Activated CD8-positive, alpha-beta memory T cell treated with anti-CD3 and anti-CD28 coated beads, Interleukin-2, amount 50 U/mL, for 1 hour (primary cell): ENCODE data around the gene KRT79.

Source experiments
- DNase-seq: peaks from one replicate; pipeline ENCODE4 v3.0.0-alpha.2; 2020; ENCODE audit errors: extremely low read depth

The KRT79 gene

DNA sequence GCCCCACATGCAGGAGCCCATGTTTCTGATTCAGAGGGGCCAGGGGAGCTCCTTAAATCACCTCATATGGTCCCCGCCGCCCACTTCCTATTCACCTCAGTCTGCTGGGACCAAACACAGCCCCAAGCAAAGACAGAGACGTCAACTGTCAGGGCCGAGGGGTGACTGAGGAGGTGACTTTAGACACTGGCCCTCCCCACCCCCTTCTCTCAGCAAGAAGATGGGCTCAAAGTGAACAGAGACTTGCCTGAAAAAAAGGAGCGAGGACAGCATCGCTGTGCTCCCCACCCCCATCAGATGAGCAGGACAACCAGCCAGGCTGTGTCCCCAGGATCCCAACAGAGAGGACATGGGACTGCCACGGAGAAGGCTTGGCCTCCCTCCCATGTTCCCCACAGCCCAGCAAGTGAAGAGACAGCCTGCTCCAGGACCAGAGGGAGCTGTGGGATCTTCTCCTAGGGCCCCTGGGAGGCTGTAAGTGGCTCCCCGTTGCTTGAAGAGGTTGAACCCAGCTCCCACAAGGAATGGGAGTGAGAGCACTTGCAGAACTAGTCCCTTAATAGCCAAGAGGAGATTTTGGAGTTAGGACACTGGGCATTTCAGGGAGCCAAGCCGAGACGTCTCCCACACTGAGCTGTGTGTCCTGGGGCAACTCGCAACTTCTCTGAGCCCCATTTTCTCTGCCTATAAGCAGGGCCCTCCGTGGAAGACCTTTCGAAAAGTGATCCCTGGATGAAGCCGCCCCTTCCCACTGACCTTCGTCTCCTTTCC lies 1.3 kb upstream of the KRT79 start:
- DNase-seq: no peak

DNA sequence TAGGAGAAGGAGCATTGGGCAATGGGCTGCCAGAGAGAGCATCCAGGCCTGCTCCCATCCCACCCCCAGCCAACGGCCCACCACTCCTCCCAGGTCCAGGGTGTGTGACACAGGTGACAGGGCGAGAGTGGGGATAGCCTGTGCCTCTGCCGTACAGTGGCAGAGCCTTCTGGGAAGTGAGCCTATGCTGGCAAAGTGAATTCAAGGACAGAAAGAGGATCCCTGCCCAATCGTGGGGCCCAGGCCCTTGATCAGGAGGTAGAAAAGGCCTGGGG lies 553 bp upstream of the KRT79 start:
- DNase-seq: no peak

DNA sequence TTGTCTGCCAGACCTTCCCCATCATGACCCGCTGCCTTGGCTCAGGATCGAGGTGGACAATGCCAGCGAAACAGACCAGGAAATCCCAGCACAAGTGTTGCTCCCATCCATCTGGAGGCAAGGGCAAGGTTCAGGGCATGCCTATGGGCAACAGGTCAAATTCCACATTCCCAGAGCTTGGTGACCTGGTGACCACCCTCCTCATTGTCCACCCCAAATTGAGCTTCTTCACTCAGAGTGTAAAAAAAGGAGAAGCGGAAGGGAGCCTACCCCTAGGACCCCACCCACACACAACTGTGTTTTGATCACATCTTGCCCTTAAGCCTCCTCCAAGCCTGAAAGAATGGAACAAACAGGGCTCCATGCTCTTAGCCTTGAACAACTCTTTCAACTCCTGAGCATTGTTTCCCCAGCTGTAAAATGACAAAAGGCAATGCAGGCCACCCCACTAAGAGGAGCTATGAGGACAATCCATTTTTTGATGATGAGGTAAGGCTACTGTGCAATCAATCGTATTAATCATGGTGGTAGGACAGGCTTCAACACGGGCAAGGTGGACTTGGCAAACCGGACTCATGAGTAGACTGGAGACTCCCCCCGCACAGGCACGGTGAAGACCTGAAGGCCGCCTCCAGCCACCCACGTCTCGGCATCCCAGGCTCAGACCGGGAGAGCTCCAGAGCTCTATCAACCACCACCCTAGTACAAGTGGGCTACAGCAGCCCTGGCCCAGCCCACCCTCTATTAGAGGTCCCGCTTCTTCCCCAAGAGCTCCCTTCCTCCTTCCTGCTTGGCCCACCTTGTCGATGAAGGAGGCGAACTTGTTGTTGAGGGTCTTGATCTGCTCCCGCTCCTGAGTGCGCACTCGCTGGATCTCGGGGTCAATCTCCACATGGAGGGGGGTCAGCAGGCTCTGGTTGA lies 866 bp downstream of the KRT79 start:
- no peak for DNase-seq

DNA sequence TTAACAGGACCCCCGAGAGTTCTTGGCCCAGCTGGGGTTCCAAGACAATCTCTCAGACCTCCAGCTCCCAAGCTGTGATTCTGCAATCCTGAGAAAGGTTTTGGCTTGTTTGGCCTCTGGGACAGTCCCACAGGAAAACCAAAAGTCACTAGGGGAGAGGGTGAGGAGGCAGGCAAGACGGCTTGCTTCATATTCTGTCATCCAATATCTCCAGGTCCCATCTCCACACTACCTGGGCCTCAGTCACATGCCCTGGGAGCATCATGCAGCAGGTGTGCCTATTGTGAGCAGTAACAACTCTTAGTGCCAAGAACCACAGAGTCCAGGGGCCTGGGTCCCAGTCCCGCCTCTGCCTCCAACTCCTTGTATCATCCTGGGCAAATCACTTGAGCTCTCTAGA lies 1.7 kb downstream of the KRT79 start:
- no peak for DNase-seq

DNA sequence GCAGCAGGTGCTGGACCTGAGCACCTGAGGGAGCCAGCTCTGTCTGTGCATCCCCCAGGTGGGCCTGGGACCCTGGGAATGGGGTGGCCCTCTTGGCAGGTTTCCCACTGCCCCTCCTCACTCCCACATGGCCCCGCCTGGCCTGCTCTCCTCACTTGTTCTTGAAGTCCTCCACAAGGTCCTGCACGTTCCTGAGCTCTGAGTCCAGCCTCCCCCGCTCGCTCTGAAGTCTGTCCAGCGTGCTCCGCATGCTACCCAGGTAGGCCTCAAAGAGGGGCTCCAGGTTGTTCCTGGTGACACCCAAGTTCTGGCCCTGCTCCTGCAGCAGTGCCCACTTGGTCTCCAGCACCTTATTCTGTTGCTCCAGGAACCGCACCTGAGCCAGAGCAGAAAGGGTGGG lies 2.9 kb downstream of the KRT79 start:
- no peak for DNase-seq

DNA sequence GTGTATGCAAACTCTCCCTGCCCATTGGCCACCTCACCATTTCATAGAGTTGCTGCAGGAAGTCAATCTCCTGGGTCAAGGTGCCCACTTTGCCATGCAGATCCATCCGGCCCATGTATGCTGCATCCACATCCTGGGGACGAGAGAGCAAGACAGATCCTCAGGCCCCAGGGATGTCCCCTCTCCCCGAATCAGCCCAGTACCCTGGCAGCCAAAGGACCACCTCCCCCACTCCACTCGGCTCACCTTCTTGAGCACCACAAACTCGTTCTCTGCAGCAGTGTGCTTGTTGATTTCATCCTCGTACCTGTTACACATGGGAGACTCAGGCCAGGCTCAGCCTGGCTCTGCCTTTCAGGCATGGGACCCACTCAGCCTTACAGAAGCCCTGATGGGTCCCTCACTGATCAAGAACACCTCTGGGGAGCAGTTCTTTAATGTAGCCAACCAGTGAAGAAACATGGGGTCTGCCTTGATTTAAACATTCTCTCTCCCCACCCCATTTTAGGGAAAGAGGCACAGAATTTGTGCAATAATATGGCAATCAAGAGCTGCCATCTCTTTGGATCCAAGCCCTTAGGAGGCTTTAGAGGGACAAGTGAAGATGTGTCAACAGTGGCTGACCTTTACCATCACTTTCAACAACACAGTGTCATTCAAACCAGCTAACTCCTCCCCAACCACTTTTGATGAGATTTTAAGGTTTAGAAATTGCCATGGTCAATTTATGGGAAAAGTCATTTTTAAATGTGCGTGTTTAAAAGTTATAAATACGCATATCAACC lies 3.9 kb downstream of the KRT79 start:
- DNase-seq: no peak

DNA sequence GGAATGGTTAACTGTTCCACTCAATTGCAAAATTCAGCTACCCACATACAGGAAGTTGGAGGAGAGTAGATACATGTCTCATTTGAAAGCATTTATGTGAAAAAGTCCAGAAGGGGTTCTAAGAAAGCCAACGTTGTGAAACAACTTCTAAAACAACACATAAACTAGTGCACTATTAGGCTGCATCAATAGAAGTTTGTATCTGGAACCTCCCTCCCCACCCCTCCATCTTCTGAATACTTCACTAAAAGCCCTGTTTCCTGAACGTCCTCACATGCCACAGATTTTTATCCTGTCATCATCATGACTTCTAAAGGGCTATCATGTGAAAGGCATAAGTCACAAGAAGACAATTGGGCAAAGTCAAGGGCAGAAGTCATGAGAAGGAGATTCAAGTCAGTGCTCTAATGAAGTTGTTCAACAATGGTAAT lies 5.5 kb downstream of the KRT79 start:
- DNase-seq: no peak

DNA sequence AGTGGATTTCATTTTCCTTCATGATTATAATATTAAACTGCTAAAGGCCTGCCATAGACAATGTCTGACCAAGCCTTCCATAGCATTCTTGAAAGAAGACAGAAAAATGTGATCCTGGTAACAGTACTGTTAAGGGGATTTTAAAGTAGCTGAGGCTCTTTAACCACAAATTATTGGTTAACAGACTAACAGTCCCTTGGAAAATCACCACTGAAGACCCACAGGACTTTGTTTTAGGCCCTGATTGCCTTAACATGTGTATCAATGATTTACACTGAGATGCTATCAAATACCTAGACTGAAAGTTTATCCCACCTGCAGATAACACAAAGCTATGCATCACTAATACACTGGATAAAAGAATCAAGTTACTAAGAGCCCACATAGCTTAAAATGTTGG lies 6.0 kb downstream of the KRT79 start:
- no peak for DNase-seq

DNA sequence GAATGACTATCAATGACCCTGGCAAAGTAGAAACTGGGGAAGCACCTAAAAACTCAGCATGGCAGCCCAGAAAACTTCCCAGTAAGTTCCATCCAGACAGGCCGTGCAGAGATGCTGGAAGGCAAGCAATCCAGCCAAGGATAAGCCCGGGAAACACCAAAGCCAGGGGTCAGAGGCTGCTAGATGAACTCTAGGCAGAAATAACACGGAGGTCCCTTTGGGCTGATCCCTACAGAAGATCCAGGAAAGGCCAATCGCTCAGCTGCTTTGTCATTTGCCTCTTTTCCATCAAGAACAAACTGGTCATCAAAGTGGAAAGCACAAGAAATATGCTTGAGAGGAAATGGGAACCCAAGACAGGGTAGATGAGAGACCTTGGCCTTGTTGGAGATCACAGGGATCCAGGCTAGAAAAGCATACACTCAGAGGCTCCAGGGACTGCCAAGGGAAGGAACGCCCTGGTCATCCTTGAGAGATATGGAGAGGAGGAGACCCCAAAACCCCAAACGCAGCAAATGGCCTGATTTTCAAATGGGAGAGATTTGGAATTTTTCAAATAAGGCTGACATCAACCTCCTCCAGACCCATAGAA lies 6.5 kb downstream of the KRT79 start:
- DNase-seq: no peak

DNA sequence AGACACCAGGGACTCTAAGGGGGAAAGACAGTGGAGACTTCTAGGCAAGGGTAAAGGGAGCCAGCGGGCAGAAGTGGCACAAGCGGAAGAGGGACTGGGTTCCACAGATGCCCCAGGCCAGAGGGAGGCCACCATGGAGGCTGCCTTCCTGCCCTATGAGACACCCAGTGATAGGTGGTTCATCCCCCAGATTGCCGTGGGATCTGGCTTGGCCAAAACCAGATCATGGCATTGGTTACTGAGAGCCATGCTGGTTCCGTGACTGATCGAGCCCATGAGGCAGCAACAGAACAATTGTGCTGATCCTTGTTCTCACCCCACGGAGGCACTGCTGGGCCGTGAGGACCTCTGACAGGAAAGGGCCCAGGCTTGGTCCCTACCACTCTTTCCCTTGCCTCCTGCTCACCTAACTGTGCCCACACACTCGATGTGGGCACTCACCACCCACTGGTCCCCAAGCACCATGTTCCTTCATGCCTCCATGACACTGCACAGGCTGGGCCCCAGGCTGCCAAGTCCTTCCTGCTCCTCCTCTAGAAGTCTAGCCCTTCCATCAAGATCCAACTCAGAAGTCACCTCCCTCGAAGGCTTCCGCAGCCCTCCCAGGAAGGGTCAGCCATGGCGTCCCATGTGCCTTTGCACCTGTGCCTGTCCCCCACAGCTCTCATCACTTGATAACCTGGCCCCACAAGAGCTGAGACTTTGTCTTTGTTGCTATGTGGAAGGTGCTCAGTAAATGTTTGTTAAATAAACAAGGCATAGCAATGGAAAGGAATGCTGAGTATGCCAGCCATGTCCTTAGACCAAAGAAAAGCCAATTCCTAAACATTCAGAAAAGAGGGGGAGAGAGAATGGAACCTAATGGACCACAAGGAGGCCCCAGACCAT lies 7.3 kb downstream of the KRT79 start:
- DNase-seq: no peak

DNA sequence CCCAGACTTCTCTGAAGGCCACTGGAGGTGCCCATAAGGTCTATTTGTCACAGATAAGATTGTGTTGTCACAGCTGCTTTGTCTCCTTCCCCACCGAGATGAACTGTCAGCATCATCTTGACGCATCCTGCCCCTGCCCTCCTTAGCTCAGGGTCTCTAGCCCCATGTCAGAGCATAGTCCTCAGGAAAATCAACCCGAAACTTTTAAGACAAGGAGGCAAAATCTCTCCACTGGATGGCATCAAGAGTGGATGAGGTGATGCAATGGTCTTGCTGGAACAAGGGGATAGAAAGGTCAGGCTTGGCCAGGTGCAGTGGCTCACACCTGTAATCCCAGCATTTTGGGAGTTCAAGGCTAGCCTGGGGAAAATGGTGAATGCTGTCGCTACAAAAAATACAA lies 8.2 kb downstream of the KRT79 start:
- DNase-seq: no peak

DNA sequence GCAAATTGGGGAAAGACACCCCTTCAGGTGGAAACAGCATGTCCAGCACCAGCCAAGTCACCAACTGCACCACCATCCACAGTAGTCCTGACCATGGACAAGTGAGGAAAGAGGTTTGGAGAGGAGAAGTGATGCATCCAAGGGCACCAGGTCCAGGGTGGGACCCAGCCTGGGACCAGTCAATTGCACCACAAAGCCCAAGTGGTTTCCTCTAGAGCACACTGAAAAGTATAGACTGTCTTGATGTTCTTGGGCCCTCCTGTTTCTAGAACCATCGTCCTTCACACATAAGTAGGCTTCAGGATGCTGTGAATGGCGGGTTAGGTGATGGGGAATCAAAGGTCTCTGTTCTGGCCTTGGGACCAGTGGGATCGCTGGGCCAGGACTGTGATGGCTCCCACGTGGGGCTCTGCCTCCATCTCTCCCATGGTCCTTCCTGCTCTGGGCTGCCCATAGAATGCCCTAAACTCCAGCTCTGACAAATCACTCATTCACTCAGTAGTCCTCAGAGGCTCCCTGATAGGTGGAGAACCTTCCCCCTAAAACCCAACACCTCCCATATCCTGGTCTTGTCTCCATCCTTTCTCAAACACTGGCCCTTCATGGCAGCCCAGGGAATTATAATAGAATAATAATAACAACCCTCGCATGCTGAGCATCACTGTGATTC lies 9.2 kb downstream of the KRT79 start:
- no peak for DNase-seq

DNA sequence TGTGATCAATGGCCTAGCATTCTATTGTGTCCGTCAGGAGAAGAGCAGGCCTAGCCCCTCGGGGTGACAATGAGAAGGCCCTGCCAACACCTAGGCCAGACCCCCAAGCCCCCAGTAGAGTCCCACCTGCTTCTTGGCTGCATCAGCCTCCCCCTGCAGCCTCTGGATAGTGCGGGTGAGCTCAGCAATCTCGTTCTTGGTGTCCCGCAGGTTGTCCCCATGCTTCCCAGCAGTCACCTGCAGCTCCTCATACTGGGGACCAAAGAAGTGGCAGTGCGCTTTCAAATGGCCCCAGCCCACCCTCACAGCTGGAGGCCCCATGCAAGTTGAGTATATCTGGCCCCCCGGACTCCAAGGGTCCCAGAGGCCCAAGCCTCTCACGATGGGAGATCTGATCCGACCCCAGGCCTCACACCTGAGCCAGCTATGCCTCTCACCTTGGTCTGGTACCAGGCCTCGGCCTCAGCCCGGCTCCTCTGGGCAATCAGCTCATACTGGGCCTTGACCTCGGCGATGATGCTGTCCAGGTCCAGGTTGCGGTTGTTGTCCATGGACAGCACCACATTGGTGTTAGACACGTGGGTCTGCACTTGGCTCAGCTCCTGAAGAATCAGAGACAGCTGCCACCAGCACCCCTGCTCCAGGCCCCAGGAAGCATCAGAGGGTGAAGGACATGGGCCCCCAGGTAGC lies 10.2 kb downstream of the KRT79 start:
- DNase-seq: no peak

DNA sequence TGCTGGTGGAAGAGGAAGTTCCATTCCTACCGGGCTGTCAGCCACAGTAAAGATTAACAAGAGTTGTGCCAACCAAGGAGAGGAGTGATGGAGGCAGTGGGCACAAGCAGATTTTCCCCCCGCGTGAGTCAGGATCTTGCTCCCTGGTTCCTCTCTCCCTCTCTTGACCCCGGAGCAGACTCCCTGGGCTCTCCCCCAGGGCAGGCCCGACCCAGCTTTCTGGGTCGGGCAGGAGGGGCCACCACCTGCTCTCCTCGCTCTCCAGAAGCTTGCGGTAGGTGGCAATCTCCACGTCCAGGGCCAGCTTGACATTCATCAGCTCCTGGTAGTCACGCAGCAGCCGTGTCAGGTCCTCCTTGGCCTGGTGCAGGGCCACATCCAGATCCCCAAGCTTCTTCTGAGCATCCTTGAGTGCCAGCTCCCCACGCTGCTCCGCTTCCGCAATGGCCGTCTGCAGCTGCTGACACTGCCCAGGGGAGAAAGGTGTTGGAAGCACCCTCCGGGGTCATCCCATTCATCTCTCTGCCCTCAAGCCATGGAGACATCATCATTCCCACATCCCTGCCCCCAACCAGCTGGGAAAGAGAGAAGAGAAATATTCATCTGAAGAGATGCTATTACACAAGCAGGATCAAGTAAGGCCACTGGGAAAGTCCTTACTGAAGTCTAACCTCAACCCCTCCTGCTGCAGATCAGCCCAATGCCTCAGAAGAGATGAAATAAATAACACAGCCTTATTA lies 11.2 kb downstream of the KRT79 start:
- DNase-seq: no peak

DNA sequence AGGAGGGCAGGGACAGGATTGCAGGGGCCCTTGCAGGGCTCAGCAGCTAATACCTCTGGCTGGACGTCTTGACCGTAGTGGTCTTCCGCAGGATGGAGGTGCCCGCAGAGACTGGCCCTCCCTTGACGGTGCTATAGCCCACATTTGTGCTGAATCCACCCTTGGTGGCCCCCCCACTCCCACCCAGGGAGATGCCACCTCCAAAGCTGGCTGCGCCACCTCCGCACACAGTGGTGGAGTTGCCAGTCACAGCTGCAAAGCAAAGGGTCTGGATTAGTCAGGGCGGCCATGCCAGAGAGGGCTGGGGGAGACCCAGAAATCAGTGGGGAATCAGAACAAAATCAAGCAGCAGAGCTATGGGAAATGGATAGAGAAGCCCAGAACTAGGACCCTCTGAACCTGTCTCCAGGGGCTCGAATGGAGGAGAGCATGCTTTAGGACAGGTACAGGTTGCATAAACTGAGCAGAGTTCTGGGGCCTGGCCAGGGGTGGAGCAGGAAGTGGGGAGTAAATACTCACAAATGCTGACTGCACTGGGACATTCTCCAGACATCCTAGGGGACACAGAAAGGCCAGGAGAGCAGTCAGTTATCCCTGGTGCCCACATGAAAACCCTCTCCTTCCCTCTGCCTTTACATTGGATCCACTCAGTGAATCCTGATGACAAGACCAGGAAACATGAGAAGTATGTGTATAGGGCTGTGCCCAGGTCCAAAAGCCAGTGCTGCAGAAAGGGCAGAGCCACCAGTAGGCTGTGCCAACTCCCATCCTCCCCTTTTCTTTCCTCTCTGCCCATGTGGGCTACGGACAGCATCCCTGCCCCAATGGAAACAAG lies 12.1 kb downstream of the KRT79 start:
- no peak for DNase-seq

DNA sequence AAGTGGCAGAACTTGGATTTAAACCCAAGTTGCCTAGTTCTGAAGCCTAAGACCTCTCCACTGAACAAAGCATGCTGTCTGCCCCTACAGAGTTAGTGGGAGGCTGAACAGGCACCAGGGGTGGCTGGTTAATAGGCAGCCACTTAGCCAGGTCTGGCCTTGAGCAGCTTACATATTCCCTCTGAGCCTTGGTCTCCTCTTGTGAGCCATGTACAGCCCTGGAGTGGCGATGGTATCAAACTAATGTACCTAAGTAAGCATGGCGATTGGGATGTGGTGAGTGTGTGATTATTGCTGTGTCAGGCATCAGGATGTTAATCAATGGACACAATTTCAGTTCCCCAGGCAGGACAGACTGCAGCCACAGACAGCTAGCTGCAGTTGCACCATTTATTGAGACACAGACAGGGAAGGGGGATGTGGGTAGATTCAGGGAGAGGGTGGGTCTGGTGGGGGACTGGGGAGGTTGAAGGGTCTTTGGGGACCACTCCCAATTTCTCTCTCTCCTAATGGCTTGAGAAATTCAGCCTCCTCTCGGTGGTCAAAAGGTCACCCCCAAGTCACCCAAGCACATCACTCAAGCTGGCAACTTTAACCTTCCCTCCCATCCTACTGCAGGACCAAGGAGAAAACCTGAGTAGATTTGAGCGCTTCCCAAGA lies 12.9 kb downstream of the KRT79 start:
- DNase-seq: no peak

DNA sequence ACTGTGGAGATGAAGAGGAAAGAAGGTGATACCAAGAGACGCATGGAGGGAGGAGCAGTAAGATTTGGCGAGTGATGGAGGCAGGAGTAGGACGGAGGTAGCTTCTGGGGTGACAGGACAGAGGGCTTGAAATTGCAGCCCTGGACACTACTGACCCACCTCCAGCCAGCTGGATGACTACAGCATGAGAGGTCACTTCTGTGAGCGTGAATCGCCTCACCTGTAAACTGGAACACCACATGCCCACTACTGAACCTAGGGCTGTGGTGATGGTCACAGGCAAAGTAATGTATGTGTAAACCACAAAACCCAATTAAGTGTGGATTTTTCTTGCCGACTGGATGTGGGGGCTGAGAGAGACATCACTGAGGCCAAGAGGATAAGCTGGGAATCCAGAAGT lies 13.6 kb downstream of the KRT79 start:
- no peak for DNase-seq
